ENCODE data around the gene FER1L5. TPM values are rescaled to one million over a fixed set of nuclear protein-coding genes. Genes with fewer than 3 reads are reported as not detected.

Gene FER1L5
- total and polyA plus RNA-seq, 2 donors (not counting 1 experiment from before 2014, with no cell fraction given): not detected

GRCh38 chr2:96647681-96648080, 5.1 kb downstream of the FER1L5 start:
- H3K4me3 Mint-ChIP-seq: no peak overlapping the region

GRCh38 chr2:96648306-96648930, 5.9 kb downstream of the FER1L5 start:
- 98% methylated on average over 7 of the region's 7 CpGs for WGBS (ENCODE audit: insufficient coverage)
- no peak for DNase-seq
- ChIA-PET POLR2A (no interaction called here), CTCF (no interaction called here)
- no peaks in the 10 kb centered on the region for H3K4me1 ChIP-seq (ENCODE audit: control insufficient read depth in 2 of 2, insufficient read depth in 2 of 2, low read length in 2 of 2)
- no peaks in the 10 kb centered on the region for H3K36me3 ChIP-seq (replicated peaks in 1 of 2; ENCODE audit: control extremely low read depth in 1 of 2, control insufficient read depth in 1 of 2, extremely low read depth in 1 of 2, insufficient read depth in 2 of 2, low read length in 1 of 2)
- no peaks in the 10 kb centered on the region for H4K20me1 ChIP-seq (ENCODE audit: control insufficient read depth, insufficient read depth, low read length, poor library complexity, severe bottlenecking)
- no peak for ATAC-seq (ENCODE audit: low read depth)
- peaks cover 0 to 3% (median 0%) of the 10 kb centered on the region in 3 donors for H3K9me3 ChIP-seq (ENCODE audit: control extremely low read depth in 1 of 3, control insufficient read depth in 2 of 3, insufficient read depth in 1 of 3, low read length in 2 of 3)
- no peak overlapping the region for H3K27ac ChIP-seq (ENCODE audit: low read length in 2 of 2)
- TF ChIP-seq EZH2 (IDR thresholded peaks at IDR 0.05; ENCODE audit: borderline replicate concordance, insufficient read depth, low read depth, low read length, poor library complexity, severe bottlenecking) (no peak), CTCF (IDR thresholded peaks at IDR 0.05) (no peak)
- H3K9ac ChIP-seq (ENCODE audit: low read length): no peak overlapping the region
- H3K4me2 ChIP-seq (replicated peaks; ENCODE audit: low read depth, low read length, poor library complexity, severe bottlenecking): no peak overlapping the region
- no peak overlapping the region for H3K4me3 ChIP-seq (ENCODE audit: control extremely low read depth in 1 of 5, extremely low read depth in 1 of 5, insufficient read depth in 1 of 5, low read depth in 2 of 5, low read length in 4 of 5)
- no peaks in the 10 kb centered on the region for H3K27me3 ChIP-seq (replicated peaks in 1 of 4; ENCODE audit: control extremely low read depth in 1 of 4, control insufficient read depth in 3 of 4, insufficient read depth in 4 of 4, low read length in 3 of 4)
- no peaks in the 10 kb centered on the region for H3K79me2 ChIP-seq (ENCODE audit: control insufficient read depth, insufficient read depth, low read length)
- Mint-ChIP-seq H3K4me3 (no peak overlapping the region), H3K9me3 (ENCODE audit: insufficient read depth) (no peaks in the 10 kb centered on the region), H3K27ac (no peak overlapping the region), H3K4me1 (no peaks in the 10 kb centered on the region), H3K27me3 (peaks cover 5% of the 10 kb centered on the region)
- H2AFZ ChIP-seq (ENCODE audit: insufficient read depth, low read depth, low read length, poor library complexity, severe bottlenecking): no peak overlapping the region
- intact Hi-C loops (cut with micrococcal nuclease): no loop called here

More at GRCh38 chr2:96647681-96648080, 5.1 kb downstream of the FER1L5 start:
- H3K4me1 ChIP-seq (ENCODE audit: control insufficient read depth in 2 of 2, insufficient read depth in 2 of 2, low read length in 2 of 2): no peaks in the 10 kb centered on the region
- peaks cover 5% of the 10 kb centered on the region for H3K27me3 Mint-ChIP-seq
- no peaks in the 10 kb centered on the region for H3K4me1 Mint-ChIP-seq
- intact Hi-C loops (cut with micrococcal nuclease): no loop called here
- POLR2A ChIA-PET: no interaction called here
- peaks cover 0 to 3% (median 0%) of the 10 kb centered on the region in 3 donors for H3K9me3 ChIP-seq (ENCODE audit: control extremely low read depth in 1 of 3, control insufficient read depth in 2 of 3, insufficient read depth in 1 of 3, low read length in 2 of 3)
- H2AFZ ChIP-seq (ENCODE audit: insufficient read depth, low read depth, low read length, poor library complexity, severe bottlenecking): no peak overlapping the region
- H3K27ac Mint-ChIP-seq: no peak overlapping the region
- TF ChIP-seq CTCF (IDR thresholded peaks at IDR 0.05): no peak
- 96% methylated on average over 5 of the region's 6 CpGs for WGBS (ENCODE audit: insufficient coverage)
- H3K9me3 Mint-ChIP-seq (ENCODE audit: insufficient read depth): no peaks in the 10 kb centered on the region
- ATAC-seq (ENCODE audit: low read depth): no peak
- H3K27me3 ChIP-seq (replicated peaks in 1 of 4; ENCODE audit: control extremely low read depth in 1 of 4, control insufficient read depth in 3 of 4, insufficient read depth in 4 of 4, low read length in 3 of 4): no peaks in the 10 kb centered on the region
- H3K9ac ChIP-seq (ENCODE audit: low read length): no peak overlapping the region
- H3K79me2 ChIP-seq (ENCODE audit: control insufficient read depth, insufficient read depth, low read length): no peaks in the 10 kb centered on the region
- no peaks in the 10 kb centered on the region for H4K20me1 ChIP-seq (ENCODE audit: control insufficient read depth, insufficient read depth, low read length, poor library complexity, severe bottlenecking)
- H3K36me3 ChIP-seq (replicated peaks in 1 of 2; ENCODE audit: control extremely low read depth in 1 of 2, control insufficient read depth in 1 of 2, extremely low read depth in 1 of 2, insufficient read depth in 2 of 2, low read length in 1 of 2): no peaks in the 10 kb centered on the region
- no peak overlapping the region for H3K4me2 ChIP-seq (replicated peaks; ENCODE audit: low read depth, low read length, poor library complexity, severe bottlenecking)
- H3K27ac ChIP-seq (ENCODE audit: low read length in 2 of 2): no peak overlapping the region
- H3K4me3 ChIP-seq (ENCODE audit: control extremely low read depth in 1 of 5, extremely low read depth in 1 of 5, insufficient read depth in 1 of 5, low read depth in 2 of 5, low read length in 4 of 5): no peak overlapping the region
- DNase-seq: no peak
- CTCF ChIA-PET: no interaction called here
